ENCODE results near the gene STOX2.

The STOX2 gene

GRCh38 chr4:183989461-183989860, 84.4 kb downstream of the STOX2 start:
- no peak for DNase-seq

DNA sequence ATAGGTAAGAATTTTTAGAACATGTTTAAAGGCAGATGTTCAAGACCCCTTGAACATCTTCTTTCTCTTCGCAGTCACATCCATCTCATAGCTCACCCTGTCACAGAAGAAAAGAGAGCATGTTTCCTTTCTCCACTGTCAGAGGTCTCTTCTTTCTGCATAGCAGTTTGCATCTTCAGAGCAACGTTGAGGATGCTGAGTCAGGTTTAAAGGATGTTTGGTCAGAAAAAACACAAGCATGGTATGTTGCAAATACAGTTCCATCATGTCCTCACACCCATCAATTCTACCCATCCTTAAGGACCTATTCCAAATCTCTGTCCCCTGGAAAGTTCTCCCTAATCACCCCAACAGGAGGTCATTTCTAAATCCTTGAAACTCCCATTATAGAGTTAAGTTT, 84.8 kb downstream of the STOX2 start:
- no peak for DNase-seq

- DNase-seq, result no peak
These were observed 88.6 kb downstream of the STOX2 start for GRCh38 chr4:183993676-183994075.

- no peak for DNase-seq
These were observed 90.5 kb downstream of the STOX2 start for GRCh38 chr4:183995570-183995969.

GRCh38 chr4:183996868-183997267, 91.8 kb downstream of the STOX2 start:
- DNase-seq, result no peak

DNA sequence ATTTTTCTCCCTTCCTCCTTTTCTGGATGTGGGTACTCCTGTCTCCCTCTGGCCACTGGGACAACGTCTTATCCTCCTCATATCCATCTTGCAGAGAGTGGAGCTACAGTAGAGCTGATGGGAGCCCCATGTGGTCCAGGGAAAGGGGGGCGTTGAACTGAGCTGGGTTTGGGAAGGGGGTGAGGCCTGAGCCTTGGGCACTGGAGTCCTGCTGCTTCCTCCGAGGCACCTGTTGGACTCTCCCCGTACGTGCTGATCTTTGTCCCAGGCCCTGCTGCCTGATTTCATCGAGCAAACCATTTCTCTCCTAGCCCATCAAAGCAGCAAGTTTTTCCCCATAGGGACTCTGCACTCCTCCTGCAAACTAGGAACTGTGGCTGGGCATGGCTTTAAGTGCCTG, 94.3 kb downstream of the STOX2 start:
- no peak for DNase-seq

- DNase-seq, result no peak
These were observed 95.6 kb downstream of the STOX2 start for GRCh38 chr4:184000457-184001396.

DNA sequence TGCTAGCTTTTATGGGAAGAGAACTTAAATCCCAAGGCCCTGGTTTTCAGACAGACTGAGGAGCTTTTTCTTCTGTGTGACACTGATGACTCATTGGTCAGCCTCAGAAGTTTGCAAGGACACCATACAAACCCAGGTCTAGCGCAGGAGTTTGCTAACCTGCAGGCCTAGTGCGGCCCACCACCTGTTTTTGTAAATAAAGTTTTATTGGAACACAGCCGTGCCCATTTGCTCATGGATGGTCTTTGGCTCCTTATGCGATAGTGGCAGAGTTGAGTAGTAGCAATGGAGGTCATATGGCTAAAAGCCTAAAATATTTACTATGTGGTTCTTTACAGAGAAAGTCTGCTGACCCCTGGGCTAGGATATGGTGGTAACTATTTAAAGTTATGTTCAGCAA, 98.3 kb downstream of the STOX2 start:
- DNase-seq, result no peak

DNA sequence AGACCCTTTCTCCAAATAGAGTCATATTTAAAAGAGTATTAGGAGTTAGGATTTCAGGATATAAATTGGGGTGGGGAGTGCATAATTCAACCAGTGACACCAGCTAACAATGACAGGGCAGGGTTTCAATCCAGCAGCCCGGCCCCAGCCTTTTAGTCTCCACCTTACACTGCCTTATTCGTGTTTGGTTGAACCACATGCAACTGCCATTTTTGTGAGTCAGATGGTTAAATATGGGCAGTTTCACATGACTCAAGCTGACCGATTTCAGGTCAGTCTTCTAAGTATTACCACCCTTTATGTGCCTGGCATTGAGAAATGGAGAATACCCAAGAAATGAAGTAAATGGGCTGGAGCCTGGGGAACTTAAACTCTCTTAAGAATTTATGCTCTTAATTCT, 102.8 kb downstream of the STOX2 start:
- DNase-seq, result no peak

DNA sequence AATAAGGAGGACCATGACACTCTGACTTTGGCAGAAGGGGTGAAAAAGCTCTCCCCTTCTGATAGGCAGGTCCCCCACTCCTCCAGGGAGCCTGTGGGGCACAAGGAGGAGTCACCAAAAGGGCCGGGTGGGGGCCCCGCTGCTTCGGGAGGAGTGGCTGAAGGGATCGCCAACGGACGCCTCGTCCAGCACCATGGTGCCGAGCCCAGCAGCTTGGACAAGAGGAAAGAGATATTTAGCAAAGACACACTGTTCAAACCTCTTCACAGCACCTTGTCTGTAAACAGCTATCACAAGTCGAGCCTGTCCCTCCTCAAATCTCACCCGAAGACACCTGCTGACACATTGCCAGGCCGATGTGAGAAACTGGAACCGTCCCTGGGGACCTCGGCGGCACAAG, 105.6 kb downstream of the STOX2 start:
- no peak for DNase-seq

GRCh38 chr4:184011826-184012380, 106.8 kb downstream of the STOX2 start:
- no peak for DNase-seq

DNA sequence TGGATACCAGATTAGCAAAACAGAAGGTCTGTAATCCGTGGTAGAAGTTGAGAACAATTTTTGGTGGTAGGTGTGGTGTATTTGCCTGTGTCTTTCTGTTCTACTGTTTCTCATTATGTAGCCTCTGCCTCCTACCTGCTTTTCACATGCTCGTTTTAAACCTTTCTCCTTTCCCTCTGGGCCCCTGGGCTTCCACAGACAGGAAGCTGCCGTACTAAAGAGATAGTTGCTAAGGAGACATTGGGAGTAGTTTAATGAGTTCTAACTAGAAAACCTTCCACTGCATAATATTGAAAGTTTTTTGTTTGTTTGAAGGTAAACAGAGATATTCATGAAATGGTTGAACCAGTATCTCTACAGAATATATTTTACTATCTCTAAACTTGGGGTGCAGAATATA, 107.8 kb downstream of the STOX2 start:
- DNase-seq, result no peak

DNA sequence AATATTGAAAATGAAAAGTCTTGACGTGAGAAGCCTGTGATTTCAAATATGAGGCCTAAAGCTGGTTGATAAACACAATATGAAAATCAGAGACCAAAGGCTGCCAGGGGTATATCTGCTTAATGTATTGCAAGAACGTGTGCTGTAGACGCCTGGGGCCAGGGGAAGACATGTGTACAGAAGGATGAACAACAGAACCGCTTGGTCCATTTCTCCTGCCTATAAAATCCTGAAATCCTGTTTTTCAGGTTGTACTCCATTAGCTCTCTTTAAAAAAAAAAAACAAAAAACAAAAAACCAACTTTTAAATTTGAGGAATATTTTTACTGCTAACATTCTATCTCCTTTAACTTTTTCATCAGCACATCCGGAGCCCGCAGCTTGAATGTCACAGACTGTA, 109.2 kb downstream of the STOX2 start:
- no peak for DNase-seq

GRCh38 chr4:184016759-184017668, 111.9 kb downstream of the STOX2 start:
- no peak for DNase-seq

DNA sequence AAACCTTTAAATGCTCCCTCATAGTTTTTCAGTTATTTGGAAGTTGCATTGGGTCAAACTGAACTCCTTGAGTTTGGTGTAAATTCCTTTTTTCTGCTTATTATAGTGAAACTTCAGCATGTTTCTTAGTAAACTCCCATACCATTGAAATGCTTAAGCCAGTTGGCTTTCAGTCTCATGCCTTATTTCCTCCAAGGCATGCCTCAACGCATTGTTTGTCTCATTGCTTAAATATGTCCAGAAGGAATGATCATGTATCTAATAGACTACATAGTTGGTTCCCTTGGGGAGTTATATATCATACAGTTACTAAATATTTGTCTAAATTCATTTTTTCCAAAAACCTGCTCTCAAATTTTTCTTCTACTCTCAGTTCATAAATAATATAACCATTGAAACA, 114.0 kb downstream of the STOX2 start:
- DNase-seq, result no peak

GRCh38 chr4:184019667-184020623, 114.8 kb downstream of the STOX2 start:
- no peak for DNase-seq

- no peak for DNase-seq
These were observed 116.3 kb downstream of the STOX2 start for GRCh38 chr4:184021389-184021788.

- no peak for DNase-seq
These were observed 117.7 kb downstream of the STOX2 start for GRCh38 chr4:184022679-184023383.

GRCh38 chr4:184024637-184025036, 119.5 kb downstream of the STOX2 start:
- no peak for DNase-seq

- peak; percentile 7 for DNase-seq
These were observed 123.7 kb downstream of the STOX2 start for GRCh38 chr4:184028561-184029374.

DNA sequence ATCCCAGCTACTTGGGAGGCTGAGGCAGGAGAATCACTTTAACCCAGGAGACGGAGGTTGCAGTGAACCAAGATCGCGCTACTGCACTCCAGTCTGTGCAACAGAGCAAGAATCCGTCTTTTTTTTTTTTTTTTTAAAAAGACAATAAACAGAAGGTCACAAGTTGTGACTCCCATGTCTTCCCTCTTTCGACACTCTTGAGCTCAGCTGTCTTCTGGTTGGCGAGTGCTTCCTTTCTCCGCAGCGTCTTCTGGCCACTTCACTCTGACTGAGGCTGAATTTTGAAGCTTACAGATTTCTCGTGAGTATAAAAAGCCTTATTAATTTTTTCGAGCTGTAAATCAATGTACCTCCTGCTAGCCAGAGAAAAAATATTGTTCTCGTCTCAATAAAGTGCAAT, 124.9 kb downstream of the STOX2 start:
- no peak for DNase-seq

Measured in CD4-positive, alpha-beta T cell treated with Interferon gamma for 1 hour (primary cell).